Fibroblast of skin of right biceps (primary cell): ENCODE results near the gene B3GNT8.
"Not testable (repeated sequence)": the region's sequence is repeated elsewhere in the genome, so short reads cannot be mapped to it uniquely, and the experiment has no call there.

Experiments
- DNase-seq: peaks from one replicate; pipeline ENCODE4 v3.0.0-alpha.2; 2013

Gene B3GNT8

DNA sequence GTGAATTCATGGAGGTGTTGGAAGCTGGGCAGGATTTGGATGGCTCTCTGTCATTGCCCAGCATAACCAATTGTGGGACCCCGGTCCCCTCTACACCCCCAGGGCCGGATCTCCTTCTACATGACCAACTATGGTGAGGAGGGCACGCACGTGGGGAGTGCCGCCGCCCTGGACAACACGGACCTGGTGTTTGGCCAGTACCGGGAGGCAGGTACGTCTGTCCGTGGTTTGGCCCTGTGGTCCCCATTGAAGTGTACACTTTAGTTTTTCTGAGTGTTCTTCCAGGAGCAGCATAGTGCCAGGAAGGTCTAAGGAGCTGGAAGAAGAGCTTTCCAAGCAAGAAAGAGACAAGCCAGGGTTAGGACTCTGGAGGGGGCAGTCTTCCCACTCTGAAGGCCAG is 13.2 kb downstream of the B3GNT8 start:
- DNase-seq = no peak

DNA sequence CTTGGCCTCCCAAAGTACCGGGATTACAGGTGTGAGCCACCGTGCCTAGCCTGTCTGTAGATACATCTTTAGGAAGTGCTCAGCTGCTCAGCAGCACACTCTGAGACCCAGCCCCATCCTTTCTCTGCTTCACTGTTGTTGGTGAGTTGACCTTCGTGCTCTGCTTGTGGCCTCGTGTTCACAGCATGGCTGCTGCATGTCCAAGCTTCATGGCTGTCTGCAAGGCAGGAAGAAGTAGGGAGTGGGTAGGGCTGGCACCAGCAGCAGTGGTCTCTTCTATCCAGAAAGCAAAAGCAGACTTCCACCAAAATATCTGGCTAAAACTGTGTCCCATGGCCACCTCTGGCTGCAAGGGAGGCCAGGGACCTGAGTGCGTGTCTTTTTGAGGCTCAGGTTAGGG is 14.2 kb downstream of the B3GNT8 start:
- no peak for DNase-seq

DNA sequence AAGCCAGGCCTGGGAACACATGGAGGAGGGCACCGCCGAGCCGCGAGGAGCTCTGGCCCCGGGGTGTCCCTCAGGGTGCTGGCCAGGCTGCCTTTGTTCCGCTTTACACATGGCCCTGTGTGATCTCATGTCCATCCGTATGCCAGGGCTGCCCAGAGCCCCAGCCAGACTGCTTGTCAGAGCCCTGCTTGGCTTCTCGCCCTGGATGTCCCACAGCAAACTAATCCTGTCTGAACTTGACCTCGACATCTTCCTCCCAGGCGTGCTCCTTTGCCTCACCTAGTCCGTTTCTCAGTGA is 15.3 kb downstream of the B3GNT8 start:
- no peak for DNase-seq

DNA sequence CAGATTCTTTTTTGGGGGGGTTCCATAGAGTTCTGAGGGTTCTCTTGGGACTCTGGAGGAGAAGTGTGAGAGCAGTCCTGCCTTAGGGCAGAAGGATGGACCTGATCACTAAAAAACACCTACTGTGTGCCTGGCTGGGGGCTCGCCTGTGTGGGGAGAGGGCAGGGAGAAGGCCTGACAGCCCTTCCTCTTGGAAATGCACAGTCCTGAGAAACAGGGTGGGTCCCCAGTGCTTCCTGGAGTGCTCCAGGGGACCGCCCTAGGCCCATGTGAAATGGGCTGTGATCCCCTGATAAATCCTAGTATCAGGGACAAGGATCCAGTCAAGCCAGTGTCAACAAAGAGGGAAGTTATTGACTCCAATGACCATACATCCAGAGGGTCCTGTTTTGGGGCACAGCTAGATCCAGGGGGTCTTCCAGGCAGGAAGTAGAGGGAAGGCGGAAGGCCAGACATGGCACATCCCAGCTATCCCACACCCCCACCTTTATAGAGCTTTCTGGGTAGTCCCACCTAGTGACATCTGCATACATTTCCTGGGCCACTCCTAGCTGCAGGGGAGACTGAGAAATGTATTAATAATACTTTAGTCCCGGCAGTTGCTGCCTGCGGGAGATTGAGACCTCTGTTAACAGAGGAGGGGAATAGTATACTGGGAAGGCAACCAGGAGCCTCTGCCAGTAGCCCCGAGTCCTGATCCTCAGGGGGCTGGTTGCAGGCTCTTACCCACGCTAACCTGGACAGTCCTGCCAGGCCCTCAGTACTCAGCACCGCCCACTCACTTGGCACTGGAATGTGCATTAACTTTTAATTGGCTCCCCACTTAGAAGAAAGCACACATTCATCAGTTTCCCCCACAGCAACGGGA is 15.8 kb downstream of the B3GNT8 start:
- no peak for DNase-seq

DNA sequence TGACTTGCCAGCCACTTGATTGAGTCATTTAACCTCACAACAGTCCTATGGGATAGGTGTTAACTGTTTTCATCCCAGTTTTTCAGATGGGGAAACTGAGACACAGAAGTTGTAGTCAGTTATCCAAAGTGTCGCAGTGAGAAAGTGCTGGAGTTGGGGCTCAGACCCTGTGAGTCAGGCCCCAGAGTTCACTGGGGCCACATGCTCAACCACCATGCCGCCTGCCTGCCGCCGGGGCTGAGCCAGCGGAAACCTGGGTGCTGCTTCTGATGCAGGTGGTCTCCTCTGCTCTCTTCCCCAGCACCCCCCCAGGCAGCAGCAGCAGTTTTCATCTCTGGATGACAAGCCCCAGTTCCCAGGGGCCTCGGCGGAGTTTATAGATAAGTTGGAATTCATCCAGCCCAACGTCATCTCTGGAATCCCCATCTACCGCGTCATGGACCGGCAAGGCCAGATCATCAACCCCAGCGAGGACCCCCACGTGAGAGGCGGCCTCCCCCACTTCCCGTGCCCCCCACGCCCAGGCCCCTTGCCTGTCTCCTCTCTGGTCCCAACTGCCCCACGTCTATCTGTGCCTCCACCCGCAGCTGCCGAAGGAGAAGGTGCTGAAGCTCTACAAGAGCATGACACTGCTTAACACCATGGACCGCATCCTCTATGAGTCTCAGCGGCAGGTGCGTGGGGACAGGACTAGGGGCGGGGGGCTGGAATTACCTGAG is 16.7 kb downstream of the B3GNT8 start:
- DNase-seq = no peak

DNA sequence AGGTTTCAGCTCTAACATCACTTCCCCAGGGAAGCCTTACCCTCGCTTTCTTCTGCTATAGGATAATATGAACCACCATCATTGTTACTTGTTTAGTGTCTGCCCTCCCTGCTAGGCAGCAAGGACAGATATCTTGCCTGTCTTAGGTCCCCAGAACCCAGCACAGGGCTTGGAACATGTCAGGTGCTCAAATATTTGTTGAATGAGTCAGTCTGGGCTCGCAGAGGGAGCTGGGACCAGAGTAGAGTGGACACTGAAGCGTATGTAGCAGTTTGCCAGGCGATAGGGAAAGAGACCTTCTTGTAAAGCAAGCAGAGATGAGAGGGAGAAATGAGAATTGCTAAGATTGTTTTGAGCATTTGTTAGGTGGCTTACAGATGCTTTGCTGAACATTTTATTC is 17.9 kb downstream of the B3GNT8 start:
- peak; percentile 33 for DNase-seq

DNA sequence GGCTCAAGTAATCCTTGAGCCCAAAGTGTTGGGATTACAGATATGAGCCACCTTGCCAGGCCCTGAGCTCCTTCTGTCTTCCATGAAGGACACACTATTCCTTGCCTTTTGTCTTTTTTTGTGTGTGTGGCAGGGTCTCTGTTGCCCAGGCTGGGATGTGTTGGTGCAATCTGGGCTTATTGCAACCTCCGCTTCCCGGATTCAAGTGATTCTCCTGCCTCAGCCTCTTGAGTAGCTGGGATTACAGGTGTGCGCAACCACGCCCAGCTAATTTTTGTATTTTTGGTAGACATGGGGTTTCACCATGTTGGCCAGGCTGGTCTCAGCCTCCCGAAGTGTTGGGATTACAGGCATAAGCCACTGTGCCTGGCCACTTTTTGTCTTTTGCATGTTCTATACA is 18.3 kb downstream of the B3GNT8 start:
- DNase-seq = not testable (repeated sequence)

DNA sequence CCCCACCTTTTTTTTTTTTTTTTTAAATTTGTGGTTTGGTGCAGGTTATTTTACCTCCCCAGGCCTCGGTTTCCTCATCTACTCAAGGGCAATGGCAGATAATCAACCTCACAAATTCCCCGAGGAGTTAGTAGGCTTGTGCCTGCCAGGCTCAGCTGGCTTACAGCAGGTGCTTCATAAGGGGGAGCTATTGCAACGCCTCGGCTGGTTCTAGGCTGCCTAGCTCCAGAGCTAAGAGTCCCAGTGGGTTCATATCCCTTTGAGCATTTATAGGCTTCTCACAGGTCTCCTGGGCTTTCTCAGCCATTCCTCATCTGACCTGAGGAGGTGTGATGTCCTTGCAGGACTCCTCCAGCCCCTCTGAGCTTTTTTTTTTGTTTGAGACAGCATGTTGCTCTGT is 18.9 kb downstream of the B3GNT8 start:
- DNase-seq = no peak

DNA sequence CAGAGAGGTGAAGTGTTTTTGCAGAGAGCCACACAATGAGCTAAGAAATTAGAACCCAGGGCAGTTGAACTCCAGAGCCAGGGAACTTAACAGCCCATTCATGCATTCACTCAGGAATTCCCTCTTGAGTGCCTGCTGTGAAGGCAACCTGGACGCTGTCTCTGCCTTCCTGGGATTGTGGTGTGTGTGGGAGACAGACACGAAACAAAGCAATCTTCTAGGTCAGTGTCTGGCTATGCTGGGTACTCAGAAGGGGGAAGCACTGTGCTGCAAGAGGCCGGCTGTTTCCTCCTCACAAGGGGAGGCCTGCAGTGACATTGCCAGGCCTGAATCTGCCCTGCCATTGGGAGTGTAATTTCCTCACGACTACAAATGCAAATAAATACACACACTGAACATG is 19.9 kb downstream of the B3GNT8 start:
- no peak for DNase-seq

DNA sequence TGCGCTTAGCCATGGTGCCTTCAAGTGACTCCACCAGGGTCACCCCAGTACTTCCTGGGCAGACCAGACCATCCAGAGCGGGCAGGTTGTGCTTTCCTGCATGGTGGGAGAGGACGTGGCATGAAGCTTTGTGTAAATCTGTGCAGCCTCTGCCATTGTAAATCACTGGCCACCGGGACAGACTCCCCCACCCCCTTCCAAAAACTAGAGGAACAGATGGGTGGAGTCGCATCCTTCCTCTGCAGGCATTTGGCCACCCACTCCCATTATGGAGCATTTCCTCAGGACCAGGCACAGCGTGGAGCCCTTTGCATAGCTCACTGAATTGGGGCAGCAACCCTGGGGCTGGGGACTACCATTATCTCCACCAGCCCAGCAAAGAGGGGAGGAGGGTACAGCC is 21.4 kb downstream of the B3GNT8 start:
- DNase-seq = no peak

DNA sequence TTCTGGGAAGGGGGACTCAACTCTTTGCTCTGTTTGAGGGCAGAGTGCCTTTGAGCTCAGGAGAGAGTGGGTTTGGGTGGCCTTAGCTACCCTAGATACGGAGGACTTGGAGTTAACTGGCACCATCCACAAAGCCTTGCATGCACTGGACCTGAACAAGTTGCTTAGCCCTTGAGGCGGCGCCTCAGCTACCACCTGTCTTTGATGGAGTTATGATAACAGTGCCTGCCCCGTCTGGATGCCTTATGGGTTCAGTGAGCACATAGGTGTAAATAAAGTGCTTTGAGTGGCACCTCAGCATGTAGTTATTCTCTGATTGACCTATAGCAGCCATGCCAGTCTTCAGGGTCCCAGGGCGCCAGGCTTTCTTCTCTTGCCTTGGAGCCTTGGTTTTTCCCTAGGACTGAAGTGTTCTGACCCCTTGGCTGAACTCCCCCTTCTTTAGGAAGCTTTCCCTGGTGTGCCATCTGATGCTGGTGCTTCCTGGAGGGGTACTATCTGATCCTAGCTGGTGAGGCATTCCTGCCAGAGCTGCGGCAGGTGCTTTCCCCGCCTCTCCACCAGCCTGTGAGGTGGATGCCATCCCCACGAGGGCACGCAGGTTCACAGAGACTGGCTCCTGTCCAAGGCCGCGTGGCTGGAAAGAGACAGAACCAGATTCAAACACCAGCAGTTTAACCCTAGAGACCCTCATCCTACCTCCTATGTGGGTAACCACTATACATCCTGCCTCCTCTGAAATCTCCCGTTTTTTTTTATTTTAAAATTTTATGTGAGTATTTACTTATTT is 23.8 kb downstream of the B3GNT8 start:
- DNase-seq = no peak

DNA sequence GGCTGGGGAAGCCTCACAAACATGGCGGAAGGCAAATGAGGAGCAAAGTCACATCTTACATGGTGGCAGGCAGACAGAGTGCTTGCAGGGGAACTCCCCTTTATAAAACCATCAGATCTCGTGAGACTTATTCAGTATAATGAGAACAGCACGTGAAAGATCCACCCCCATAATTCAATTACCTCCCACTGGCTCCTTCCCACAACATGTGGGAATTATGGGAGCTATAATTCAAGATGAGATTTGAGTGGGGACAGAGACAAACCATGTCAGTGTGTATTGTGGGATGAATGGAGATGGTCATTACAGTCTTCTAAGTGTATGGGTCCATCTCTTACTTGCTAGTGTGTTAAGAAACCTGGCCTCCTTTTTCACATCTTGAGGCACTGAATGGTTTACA is 25.2 kb downstream of the B3GNT8 start:
- no peak for DNase-seq

DNA sequence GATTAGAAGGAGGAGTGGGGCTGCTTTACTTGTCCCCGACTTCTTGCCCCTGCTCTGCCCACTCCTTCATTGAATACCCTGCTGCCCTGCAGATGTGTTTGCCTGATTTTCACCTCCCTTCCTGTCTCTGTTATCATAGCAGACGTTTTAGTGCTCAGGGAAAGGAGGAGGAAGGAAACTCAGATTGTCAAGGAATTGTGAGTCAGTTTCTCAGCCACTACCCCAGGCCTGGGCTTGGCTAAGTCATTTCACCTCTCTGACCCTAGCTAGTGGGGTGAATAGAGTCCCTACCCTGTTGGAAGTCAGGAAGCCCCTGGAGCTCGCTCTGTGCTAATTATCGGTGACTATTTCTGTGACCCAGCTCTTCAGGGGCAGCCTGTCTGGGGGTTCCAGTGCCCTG is 25.7 kb downstream of the B3GNT8 start:
- no peak for DNase-seq

DNA sequence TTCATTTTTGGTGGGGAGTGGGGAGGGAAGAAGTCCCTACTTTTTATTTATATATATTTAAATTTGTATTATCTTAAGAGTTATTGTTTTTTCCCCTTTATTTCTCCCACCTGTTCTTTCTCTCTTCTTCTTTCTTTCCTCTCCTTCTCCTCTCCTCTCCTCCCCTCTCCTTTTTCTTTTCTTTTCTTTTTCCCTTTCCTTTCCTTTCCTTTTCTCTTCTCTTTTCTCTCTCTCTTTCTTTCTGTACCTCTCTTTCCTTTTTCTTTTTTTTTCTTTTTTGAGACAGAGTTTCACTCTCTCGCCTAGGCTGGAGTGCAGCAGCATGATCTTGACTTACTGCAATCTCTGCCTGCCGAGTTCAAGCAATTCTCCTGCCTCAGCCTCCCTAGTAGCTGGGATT is 27.6 kb downstream of the B3GNT8 start:
- no peak for DNase-seq

DNA sequence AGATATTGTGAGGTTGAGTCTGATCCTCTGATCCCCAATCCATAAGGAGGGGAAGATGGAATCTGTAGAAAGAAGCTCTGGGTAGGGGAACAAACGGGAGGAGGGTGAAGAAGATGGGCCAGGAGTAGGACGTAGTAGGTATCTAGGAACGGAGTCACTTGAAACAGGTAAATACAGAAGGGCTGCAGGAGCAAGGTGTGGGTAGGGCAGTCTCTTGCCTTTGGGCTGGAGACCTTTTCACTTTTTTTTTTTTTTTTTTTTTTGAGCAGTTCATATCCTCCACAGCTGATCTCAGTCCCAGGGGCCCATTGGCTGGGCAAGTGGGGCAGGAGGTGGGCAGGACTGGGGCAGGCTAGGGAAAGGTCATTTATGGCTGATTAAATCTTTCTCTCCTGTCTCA is 28.1 kb downstream of the B3GNT8 start:
- no peak for DNase-seq

DNA sequence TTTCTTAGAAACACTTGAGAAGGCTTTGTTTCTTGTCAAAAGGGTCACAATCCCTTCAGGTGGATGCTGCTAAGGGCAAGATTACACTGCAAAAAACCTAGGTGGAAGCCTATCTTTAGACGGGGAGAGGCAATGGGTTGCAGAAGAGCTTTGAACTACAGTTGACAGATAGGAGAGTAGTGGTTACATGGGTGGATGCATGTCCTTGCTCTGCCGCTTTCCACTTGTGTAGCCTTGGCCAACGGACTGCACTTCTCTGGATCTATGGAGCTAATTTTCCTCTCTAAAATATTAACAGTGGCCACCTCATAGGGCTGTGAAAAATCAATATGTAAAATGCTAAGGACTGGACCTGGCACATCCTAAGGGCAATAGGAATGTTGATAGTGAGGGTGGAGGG is 28.6 kb downstream of the B3GNT8 start:
- no peak for DNase-seq

DNA sequence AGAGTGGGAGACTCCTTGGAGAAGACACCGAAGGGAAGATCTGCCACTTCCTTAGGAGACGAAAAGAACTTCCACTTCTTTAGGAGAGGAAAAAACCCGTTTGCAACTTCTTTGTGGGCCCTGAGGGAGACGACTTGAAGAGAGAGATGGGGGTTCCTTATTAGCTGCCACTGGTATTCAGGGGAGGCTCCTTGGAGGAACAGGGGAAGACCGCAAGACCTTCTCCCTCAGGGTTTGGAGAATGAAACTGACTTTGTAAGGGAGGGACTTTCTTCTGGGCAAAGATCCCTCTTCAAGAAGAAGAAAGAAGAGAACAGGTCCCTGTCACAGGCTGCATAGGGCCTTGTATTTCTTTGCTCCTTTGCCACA is 29.1 kb downstream of the B3GNT8 start:
- no peak for DNase-seq

DNA sequence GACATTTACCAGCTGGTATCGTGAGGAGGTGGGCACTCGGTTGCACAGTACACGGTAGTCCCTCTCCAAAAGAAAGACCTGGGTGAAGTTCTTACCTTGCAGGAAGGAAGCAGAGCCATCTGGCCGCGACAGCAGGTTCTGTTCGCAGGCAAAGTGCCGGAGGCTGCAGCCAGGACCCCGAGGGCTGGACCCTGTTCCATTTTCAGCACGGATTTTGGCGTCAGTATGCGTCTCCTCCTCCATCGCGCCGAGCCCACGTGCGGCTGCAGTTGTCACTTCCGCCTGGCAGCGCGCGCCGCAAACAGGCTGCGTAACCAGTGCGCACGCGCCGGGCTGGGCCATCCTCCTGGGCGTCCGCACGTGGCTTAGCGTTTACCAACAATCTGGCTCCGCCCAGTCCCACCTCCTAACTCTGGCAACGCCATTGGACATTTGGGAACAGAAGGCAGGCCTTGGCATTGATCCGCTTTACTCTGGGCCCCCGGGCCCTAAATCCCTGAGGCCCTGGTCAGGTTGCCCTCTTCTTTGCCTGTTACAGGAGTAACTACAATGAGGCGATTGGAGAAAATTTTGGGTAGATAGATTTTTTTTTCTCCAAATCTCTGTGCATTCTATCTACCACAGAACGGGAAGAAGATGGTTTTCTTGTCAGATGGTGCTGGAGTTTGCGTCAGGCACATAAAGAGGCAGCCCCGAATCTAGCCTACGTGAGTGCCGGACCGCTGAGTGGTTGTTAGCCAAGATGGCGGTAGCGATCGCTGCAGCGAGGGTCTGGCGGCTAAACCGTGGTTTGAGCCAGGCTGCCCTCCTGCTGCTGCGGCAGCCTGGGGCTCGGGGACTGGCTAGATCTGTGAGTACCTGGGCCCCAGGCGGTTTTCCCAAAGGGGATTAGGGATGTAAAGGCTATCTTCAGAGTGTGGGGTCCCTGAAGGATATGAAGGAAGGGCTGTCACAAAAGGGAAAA is 29.8 kb downstream of the B3GNT8 start, which contains the start of the genes BCKDHA and EXOSC5:
Gene BCKDHA, plus strand, starts transcription at position 733 of the 964 bp plus-strand sequence. Its CDS starts 10 bp downstream, at position 743.
Gene EXOSC5, minus strand, starts transcription at position 274 of the 964 bp plus-strand sequence. Its CDS starts 31 bp downstream, at position 243.
- DNase-seq = peak; percentile 100

DNA sequence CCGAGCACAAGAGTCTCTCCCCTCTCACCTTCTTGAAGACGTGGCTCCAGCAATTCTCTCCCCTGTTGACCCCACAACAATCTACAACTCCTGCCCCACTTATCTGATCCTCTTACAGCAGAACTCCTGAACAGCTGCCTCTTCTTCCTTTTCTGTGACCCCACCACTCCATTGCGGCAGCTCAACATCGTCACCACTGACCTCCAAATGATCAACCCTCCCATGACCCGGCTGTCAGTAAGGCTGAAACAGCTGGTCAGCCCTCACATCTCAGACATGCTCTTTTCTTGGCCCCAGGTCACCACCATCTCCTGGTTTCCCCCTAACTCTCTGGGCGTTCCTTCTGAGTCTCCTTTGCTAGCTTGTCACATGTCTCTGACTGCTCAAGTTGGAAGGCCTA is 31.8 kb downstream of the B3GNT8 start:
- DNase-seq = no peak

DNA sequence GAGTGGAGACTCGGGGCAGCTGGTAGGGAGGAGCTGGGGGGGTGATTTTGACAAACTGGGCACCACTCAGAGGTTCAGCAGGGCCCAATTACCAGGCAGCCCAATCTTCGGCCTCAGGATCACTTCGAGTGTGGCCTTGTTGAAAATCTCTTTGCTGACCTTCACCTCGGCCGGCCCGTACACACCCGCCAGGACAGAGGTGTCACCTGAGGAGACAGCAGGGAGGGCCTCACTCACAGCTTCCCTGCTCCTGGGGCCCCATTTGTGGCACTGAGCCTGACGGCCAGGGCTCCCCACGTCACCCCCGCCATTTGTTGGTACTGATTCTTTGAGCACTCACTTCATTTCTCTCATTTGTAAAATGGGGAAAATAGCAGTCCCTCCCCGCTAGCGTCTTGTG is 34.4 kb downstream of the B3GNT8 start:
- no peak for DNase-seq

DNA sequence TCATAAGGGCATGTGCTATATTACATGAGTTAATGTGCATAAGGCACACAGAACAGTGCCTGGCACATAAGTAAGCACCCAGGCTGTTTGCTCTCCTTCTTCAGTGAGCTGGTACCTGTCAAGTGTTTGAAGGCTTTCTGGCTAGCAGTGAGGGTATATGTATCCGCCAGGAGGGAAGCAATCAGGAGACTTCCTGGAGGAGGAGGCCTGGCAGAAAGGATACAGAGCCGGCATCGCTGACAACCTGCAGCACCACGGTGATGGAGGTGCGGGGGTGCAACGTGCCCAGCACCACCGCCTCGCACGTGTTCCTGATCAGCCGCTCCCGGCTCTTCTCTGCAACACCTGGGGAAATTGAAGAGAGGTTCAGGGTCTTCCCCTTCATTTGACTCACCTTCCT is 35.6 kb downstream of the B3GNT8 start:
- no peak for DNase-seq

DNA sequence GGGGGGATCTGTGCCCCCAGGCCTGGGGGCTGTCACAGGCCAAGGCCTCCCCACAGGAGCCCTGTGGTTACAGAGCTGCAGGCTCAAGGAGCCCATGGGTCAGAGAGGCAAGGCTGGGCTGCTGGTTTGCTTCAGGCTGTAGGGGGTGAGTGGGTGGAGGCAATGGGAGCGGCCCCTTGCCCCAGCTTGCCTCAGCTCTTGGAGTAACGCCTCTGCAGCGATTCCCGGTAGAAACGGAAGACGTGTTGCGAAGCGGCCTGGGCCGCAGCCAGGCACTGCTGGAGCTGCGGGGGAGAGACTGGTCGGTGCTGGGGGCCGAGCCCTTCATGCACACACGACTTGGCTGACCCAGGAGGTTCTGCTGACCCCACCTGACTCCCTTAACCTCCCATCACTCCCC is 40.7 kb downstream of the B3GNT8 start:
- no peak for DNase-seq

DNA sequence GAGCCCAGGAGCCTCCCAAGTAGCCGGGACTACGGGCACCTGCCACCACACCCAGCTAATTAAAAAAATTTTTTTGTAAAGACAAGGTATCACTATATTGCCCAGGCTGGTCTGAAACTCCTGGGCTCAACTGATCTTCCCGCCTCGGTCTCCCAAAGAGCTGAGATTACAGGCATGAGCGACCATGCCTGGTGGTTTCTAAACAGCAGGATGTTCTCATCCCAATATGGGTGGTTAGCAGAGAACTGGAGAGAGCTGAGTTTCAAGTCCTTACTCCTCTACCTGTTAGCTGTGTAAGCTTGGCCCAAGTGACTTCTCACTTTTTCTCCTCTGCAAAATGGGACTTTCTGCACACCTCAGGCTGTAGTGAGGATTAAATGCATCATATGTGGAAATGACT is 42.8 kb downstream of the B3GNT8 start:
- DNase-seq = no peak
